ENCODE results near the gene FCHSD2.

DNA sequence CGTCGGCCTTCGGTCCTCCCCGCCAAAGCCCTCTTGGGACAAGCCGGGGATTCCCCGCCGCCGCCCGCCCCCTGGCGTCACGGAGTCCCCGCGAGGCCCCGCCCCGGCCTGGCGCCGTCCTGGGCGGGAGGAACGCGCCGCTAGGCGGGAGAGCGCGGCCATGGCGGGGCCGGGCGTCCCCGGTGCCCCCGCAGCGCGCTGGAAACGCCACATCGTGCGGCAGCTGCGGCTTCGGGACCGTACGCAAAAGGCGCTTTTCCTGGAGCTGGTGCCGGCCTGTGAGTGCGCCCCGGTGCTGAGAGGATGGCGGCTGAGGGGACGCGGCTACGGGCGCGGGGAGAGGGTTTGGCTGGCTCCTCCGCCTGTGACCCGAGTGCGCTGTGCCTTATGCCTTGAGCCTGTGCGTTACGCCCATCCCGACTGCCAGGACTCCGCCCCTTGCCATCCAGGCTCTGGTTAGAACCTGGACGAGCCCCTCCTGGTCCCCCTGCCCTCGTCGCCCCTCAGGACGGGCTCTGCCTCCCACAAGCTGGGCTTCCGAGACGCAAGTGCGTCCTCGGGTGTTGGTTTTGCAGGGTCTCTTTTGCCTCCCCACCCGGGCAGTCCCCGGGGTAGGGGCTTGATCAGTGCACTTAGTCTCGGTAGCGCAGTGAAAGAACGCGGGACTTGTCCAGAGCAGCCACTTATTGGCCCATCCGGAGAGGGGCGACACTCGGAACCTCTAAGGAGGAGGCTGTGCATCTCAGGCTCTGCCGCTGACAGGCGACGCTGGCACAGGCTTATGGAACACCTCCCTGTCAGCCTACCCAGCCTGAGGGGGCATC is 327.6 kb downstream of the FCHSD2 start, which contains the start of gene ATG16L2:
- TF ChIP-seq, protein P1, sequence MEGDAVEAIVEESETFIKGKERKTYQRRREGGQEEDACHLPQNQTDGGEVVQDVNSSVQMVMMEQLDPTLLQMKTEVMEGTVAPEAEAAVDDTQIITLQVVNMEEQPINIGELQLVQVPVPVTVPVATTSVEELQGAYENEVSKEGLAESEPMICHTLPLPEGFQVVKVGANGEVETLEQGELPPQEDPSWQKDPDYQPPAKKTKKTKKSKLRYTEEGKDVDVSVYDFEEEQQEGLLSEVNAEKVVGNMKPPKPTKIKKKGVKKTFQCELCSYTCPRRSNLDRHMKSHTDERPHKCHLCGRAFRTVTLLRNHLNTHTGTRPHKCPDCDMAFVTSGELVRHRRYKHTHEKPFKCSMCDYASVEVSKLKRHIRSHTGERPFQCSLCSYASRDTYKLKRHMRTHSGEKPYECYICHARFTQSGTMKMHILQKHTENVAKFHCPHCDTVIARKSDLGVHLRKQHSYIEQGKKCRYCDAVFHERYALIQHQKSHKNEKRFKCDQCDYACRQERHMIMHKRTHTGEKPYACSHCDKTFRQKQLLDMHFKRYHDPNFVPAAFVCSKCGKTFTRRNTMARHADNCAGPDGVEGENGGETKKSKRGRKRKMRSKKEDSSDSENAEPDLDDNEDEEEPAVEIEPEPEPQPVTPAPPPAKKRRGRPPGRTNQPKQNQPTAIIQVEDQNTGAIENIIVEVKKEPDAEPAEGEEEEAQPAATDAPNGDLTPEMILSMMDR (IDR thresholded peaks at IDR 0.05; ENCODE audit: low read length) = no peak; the same call in 1 of the 2 replicates
- no peak for TF ChIP-seq EZH2 (IDR thresholded peaks at IDR 0.05; ENCODE audit: borderline replicate concordance, low read length)

Measured in OCI-LY1 (cell line).